Activated CD8-positive, alpha-beta memory T cell treated with anti-CD3 and anti-CD28 coated beads, Interleukin-2, amount 50 U/mL, for 1 hour (primary cell): Measurements from ENCODE around the gene TMSB15B.
"Not testable (repeated sequence)": the region's sequence is repeated elsewhere in the genome, so short reads cannot be mapped to it uniquely, and the experiment has no call there.

ENCODE experiments used
- DNase-seq: peaks from one replicate; pipeline ENCODE4 v3.0.0-alpha.2; 2020; ENCODE audit errors: extremely low read depth

The TMSB15B gene

GRCh38 chrX:103962411-103963278 lies at the start of gene TMSB15B:
Gene TMSB15B, plus strand, starts transcription at chrX:103962627.
- not testable (repeated sequence) for DNase-seq

GRCh38 chrX:103913356-103914020 lies 48.9 kb upstream of the TMSB15B start:
- no peak for DNase-seq

GRCh38 chrX:103918050-103918449 lies 44.4 kb upstream of the TMSB15B start:
- no peak for DNase-seq

GRCh38 chrX:103918571-103919269 lies 43.7 kb upstream of the TMSB15B start:
- DNase-seq = no peak

GRCh38 chrX:103919270-103919637 lies 43.2 kb upstream of the TMSB15B start:
- no peak for DNase-seq

GRCh38 chrX:103920515-103920914 lies 41.9 kb upstream of the TMSB15B start:
- not testable (repeated sequence) for DNase-seq

GRCh38 chrX:103927030-103927429 lies 35.4 kb upstream of the TMSB15B start:
- DNase-seq = no peak

GRCh38 chrX:103927633-103928032 lies 34.8 kb upstream of the TMSB15B start:
- no peak for DNase-seq

GRCh38 chrX:103932133-103932532 lies 30.3 kb upstream of the TMSB15B start:
- no peak for DNase-seq

- DNase-seq = not testable (repeated sequence)
Observed at GRCh38 chrX:103940257-103940656, 22.2 kb upstream of the TMSB15B start.

GRCh38 chrX:103941201-103941975 lies 21.0 kb upstream of the TMSB15B start:
- DNase-seq = no peak

GRCh38 chrX:103949506-103949905 lies 12.9 kb upstream of the TMSB15B start:
- DNase-seq = no peak

GRCh38 chrX:103953353-103953752 lies 9.1 kb upstream of the TMSB15B start:
- DNase-seq = no peak

GRCh38 chrX:103954259-103954658 lies 8.2 kb upstream of the TMSB15B start:
- DNase-seq = no peak

GRCh38 chrX:103960599-103960998 lies 1.8 kb upstream of the TMSB15B start:
- DNase-seq = not testable (repeated sequence)

GRCh38 chrX:103983508-103983907 lies 21.1 kb downstream of the TMSB15B start:
- DNase-seq = not testable (repeated sequence)

- DNase-seq = no peak
Observed at GRCh38 chrX:103999234-103999633, 36.8 kb downstream of the TMSB15B start.

- DNase-seq = no peak
Observed at GRCh38 chrX:104008831-104009230, 46.4 kb downstream of the TMSB15B start.

GRCh38 chrX:104013158-104013557 lies 50.7 kb downstream of the TMSB15B start:
- DNase-seq = no peak

- DNase-seq = no peak
Observed at GRCh38 chrX:104013606-104014005, 51.2 kb downstream of the TMSB15B start, which contains the start of gene H2BW1. Gene H2BW1, minus strand, starts transcription at chrX:104013708. Its CDS starts 132 bp downstream, at chrX:104013576.

- not testable (repeated sequence) for DNase-seq
Observed at GRCh38 chrX:104015576-104015975, 53.1 kb downstream of the TMSB15B start.
